Heart left ventricle (tissue), 16 donors: ENCODE results near the gene TCF4. TPM values are rescaled to one million over a fixed set of nuclear protein-coding genes. Genes with fewer than 3 reads are reported as not detected.
A peak's percentile ranks its signal among the peaks of the same experiment; 100 is the strongest.

ENCODE experiments used
- ATAC-seq, 4 donors: fragments of 200-7000 bp; cut with Tn5 transposase; one replicate each; pipeline ENCODE4 v1.9.1; 2020 to 2022; ENCODE audit warnings: moderate library complexity in 4 of 4, mild to moderate bottlenecking in 3 of 4, moderate number of reproducible peaks in 1 of 4
- DNase-seq, 5 donors: peaks; one replicate each; pipeline ENCODE4 v3.0.0-alpha.2; 2020
- H3K27ac ChIP-seq, 12 donors: fragments of 200-600 bp; sonication (generic) in 4 of 12; one replicate each; pipeline versions ENCODE4 v1.5.0 to v1.8.0; 2016 to 2022; ENCODE audit warnings: mild to moderate bottlenecking in 2 of 12
- H3K27me3 ChIP-seq, 9 donors: fragments of 200-600 bp; sonication (generic) in 2 of 9; one replicate each; pipeline versions ENCODE4 v1.5.1 to v1.8.0; 2016 to 2022; ENCODE audit warnings: mild to moderate bottlenecking in 3 of 9
- H3K36me3 ChIP-seq, 9 donors: fragments of 200-600 bp; sonication (generic) in 2 of 9; one replicate each; pipeline versions ENCODE4 v1.5.0 to v1.8.0; 2018 to 2022; ENCODE audit warnings: mild to moderate bottlenecking in 2 of 9
- H3K4me1 ChIP-seq, 12 donors: fragments of 200-600 bp; sonication (generic) in 4 of 12; one replicate each; pipeline versions ENCODE4 v1.5.0 to v1.8.0; 2016 to 2022; ENCODE audit warnings: mild to moderate bottlenecking in 3 of 12
- H3K4me3 ChIP-seq, 12 donors: fragments of 200-600 bp; sonication (generic) in 4 of 12; one replicate each; pipeline versions ENCODE4 v1.5.0 to v1.8.0; 2017 to 2022; ENCODE audit warnings: mild to moderate bottlenecking in 9 of 12, moderate library complexity in 4 of 12
- H3K9me3 ChIP-seq, 12 donors: fragments of 200-600 bp; sonication (generic) in 4 of 12; one replicate each; pipeline versions ENCODE4 v1.5.0 to v1.8.0; 2016 to 2022; ENCODE audit warnings: mild to moderate bottlenecking in 1 of 12
- POLR2A ChIP-seq, 2 donors: fragments of 450-650 bp; IDR thresholded peaks; one replicate each; pipeline ENCODE4 v1.6.1; 2017; ENCODE audit warnings: antibody characterized with exemption in 2 of 2, mild to moderate bottlenecking in 2 of 2, moderate library complexity in 2 of 2
- WGBS, 4 donors: extraction: QIAGEN DNeasy Blood & Tissue Kit in 2 of 4; methylation state at CpG; one replicate each; pipeline versions ENCODE4 v1.1.5 to v1.1.7; 2013 to 2018; 5-methylcytosine and 5-hydroxymethylcytosine counted together
- intact Hi-C, 10 donors: fragments of 100-400 bp; cut with DNase I; formaldehyde crosslinking; loops; one replicate each; pipeline versions ENCODE4 v1.11.1 to v1.14.2; 2022
- polyA plus RNA-seq, 2 donors: library from polyadenylated mRNA; stranded (reverse); fragments of 200-250 nt; gene quantifications; one replicate each; pipeline ENCODE4 v1.2.3, GENCODE V29; 2013
- total RNA-seq, 9 donors: library from RNA; depleted of rRNA in 2 of 9; stranded (reverse); fragments of >200 nt in 2 of 9; fragmentation: NEBNext Ultra II Directional in 3 of 9; extraction: Animal tissue kit (Norgen Biotek cat#: 25700) in 3 of 9; gene quantifications; one replicate each; pipeline versions ENCODE4 v1.1.0 to v1.2.4, GENCODE V29; 2016 to 2023
- TF ChIP-seq, protein P1 (sequence below), 12 donors: fragments of 200-600 bp; sonication (generic) in 4 of 12; IDR thresholded peaks; one replicate each; pipeline versions ENCODE4 v1.5.0 to v1.8.0; 2018 to 2022; ENCODE audit warnings: antibody characterized with exemption in 12 of 12, mild to moderate bottlenecking in 5 of 12
- donor health status: ischemic (EF 13 %, LVEDD 7.1; RV severe dilation, severe dysfunction).
- donor health status: healthy with polysubstance abuse.
- donor health status: DM: no; HTN: yes; CAD: no.
- donor health status: DM: no; HTN: no; CAD: no.
- donor health status: ischemic (EF 25% LVEDD 6.9; RV normal size, moderate dysfunction).
- donor health status: ischemic (EF 25% LVEDD 5.7; RV mildly dilated, moderate dysfunction).
- donor health status: healthy.
- donor health status: DM: yes; HTN: yes; CAD: no.
- donor health status: ischemic (EF 35%, LVEDD 5.7; RV mildly dilated, moderate dysfunction).
- donor health status: nonischemic (EF 11% LVEDD 7.7; RV severe dilation, severe dysfunction).
- donor health status: DM: yes; HTN: yes; CAD: no.
- donor health status: PGD.
- donor health status: ischemic (EF 29% LVEDD 5.4; RV normal size, mild dysfunction).
- donor health status: nonischemic (EF 23%, LVEDD 6.1; RV moderate dilation, normal function).

TCF4 gene
- total and polyA plus RNA-seq, 11 donors, result 12.8 to 119 (median 71.5) TPM

DNA sequence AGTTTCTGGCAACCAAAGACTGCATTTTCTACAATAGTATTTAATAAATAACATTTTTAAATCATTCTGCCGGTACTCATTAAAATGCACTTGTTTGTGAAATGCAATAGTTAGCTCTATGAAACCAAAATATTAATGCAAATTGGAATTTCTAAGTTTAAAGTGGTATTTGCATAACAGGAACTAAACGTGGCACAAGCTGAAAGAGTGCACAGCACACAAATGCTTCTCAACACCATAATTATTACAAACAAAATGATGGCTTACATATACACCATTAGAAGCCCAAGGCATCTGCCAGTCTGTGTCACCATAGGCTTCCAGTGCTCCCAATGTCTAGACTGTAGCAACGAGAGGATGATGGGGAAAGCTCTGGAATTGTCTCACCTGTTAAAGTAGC, 280.5 kb downstream of the TCF4 start:
- no peak for ATAC-seq
- 69 to 78% (median 72%) methylated on average over 3 of the region's 3 CpGs for WGBS, 4 donors
- Histone ChIP-seq H3K4me3 (no peak overlapping the region), H3K27me3 (no peaks in the 10 kb centered on the region), H3K4me1 (peaks cover 0 to 95% (median 60%) of the 10 kb centered on the region in 12 donors), H3K9me3 (no peaks in the 10 kb centered on the region), H3K36me3 (peaks cover 0 to 6% (median 0%) of the 10 kb centered on the region in 9 donors), H3K27ac (no peak overlapping the region)
- TF ChIP-seq POLR2A (IDR thresholded peaks at IDR 0.05), result no peak
- TF ChIP-seq, protein P1, sequence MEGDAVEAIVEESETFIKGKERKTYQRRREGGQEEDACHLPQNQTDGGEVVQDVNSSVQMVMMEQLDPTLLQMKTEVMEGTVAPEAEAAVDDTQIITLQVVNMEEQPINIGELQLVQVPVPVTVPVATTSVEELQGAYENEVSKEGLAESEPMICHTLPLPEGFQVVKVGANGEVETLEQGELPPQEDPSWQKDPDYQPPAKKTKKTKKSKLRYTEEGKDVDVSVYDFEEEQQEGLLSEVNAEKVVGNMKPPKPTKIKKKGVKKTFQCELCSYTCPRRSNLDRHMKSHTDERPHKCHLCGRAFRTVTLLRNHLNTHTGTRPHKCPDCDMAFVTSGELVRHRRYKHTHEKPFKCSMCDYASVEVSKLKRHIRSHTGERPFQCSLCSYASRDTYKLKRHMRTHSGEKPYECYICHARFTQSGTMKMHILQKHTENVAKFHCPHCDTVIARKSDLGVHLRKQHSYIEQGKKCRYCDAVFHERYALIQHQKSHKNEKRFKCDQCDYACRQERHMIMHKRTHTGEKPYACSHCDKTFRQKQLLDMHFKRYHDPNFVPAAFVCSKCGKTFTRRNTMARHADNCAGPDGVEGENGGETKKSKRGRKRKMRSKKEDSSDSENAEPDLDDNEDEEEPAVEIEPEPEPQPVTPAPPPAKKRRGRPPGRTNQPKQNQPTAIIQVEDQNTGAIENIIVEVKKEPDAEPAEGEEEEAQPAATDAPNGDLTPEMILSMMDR (IDR thresholded peaks at IDR 0.05), result no peak
- intact Hi-C loops, result no loop called here
- no peak for DNase-seq

DNA sequence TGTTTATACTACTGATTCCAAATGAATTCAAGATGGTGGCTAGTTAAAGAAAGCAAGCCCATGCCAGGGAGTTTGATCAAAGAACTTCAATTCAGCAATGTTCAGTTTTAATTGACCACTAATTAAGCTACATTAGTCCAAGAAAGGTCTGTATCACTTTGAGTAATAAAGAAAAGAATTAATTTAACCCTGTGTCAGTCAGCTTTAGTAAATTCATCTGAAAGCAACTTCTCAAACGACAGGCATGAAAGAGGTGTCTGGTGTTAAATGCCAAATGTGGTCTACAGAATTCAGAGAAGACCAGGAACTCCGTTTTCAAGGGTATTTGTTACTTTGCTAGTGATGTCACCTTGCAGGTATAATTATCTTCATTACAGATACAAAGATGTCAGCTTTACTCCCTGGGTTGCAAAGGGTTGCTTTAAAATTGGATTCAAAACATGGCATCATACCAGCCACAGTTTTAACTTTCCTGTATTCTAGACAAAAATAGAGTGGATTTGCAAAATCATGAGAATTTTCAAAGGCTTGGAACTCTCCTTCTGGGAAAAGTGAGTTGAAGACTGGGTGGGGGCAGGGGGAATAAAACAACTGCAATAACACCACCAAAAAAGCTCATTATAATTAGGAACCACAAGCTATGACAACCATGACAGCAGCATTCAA, 281.5 kb downstream of the TCF4 start:
- no peaks in the 10 kb centered on the region for H3K27me3 ChIP-seq
- WGBS, 4 donors, result 51 to 66% (median 61%) methylated on average over 2 of the region's 2 CpGs
- intact Hi-C loops, result no loop called here
- DNase-seq (no peak), ATAC-seq (no peak)
- H3K27ac ChIP-seq, result no peak overlapping the region
- no peaks in the 10 kb centered on the region for H3K9me3 ChIP-seq
- TF ChIP-seq POLR2A (IDR thresholded peaks at IDR 0.05), result no peak
- TF ChIP-seq, protein P1 (IDR thresholded peaks at IDR 0.05), result no peak
- H3K36me3 ChIP-seq, result peaks cover 0 to 6% (median 0%) of the 10 kb centered on the region in 9 donors
- peaks cover 0 to 95% (median 54%) of the 10 kb centered on the region in 12 donors for H3K4me1 ChIP-seq
- H3K4me3 ChIP-seq, result no peak overlapping the region

DNA sequence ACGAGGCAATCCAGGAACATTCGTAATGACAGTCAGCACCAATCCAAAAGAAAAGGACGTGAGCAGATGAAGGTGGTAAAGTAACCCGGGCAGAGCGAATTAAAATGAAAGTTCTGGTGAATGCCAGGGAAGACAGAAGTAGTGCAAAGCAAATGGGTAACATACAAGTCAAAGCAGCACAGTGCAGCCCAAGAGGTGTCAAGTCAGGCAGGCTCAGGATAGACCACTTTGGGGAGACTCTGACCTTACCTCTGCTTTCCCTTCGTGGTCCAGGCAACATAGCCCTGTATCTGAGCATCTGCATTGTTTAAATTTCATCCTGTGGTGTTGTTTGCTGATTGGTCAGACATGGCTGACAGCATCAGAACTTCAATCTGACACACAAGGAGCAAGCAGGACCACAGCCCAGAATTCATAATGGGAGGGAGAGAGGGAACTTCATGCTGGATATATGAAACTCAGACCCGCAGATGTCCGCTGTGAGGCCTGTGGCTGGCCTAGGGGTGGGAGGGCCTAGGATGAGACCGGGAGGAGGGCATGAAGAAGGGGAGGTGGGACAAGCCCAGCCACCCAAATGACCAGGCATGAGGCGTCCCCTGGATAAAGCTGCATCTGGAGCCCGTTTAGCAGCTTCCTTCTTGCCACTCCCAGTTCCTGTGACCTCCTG, 285.7 kb downstream of the TCF4 start:
- TF ChIP-seq, protein P1 (IDR thresholded peaks at IDR 0.05), result no peak
- no peak for TF ChIP-seq POLR2A (IDR thresholded peaks at IDR 0.05)
- Histone ChIP-seq H3K4me3 (peak overlapping the region in 10 of 12 donors; percentile 1 to 37 (median 18)), H3K9me3 (no peaks in the 10 kb centered on the region), H3K27me3 (no peaks in the 10 kb centered on the region), H3K4me1 (peaks cover 0 to 89% (median 53%) of the 10 kb centered on the region in 12 donors), H3K27ac (peak overlapping the region in 10 of 12 donors; percentile 4 to 64 (median 36)), H3K36me3 (no peaks in the 10 kb centered on the region)
- intact Hi-C loops, result no loop called here
- ATAC-seq (peak in 3 of 4 donors; percentile 58 to 65 (median 60)), DNase-seq (peak in 2 of 5 donors; percentile 22 to 46)
- 48 to 63% (median 55%) methylated on average over 11 of the region's 11 CpGs for WGBS, 4 donors

DNA sequence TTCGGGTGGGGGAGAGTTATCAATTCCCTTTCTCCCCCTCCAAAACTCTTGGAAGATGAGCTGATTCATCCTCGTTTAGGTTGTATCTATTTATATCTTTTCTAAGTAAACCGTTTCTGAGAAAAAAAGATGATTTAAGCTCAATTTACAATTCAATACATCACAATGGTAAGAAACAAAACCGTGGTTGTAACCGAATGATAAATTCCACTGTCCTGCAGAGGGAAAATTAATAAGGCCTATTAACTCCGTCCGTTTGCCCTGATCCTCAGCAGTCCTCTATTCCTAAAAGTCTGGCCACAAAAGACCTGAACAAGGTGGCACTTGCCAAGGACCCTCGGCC, 286.2 kb downstream of the TCF4 start:
- H3K27ac ChIP-seq, result peak overlapping the region in 10 of 12 donors; percentile 4 to 64 (median 36)
- H3K4me1 ChIP-seq, result peaks cover 0 to 89% (median 51%) of the 10 kb centered on the region in 12 donors
- no peak for TF ChIP-seq POLR2A (IDR thresholded peaks at IDR 0.05)
- TF ChIP-seq, protein P1 (IDR thresholded peaks at IDR 0.05), result no peak
- peak overlapping the region in 10 of 12 donors; percentile 1 to 37 (median 18) for H3K4me3 ChIP-seq
- H3K9me3 ChIP-seq, result no peaks in the 10 kb centered on the region
- H3K27me3 ChIP-seq, result no peaks in the 10 kb centered on the region
- WGBS, 4 donors, result 49 to 58% (median 52%) methylated on average over 8 of the region's 8 CpGs
- intact Hi-C loops, result no loop called here
- H3K36me3 ChIP-seq, result no peaks in the 10 kb centered on the region
- ATAC-seq, result peak in 1 of 4 donors; percentile 22
- DNase-seq, result no peak
